HepG2 (cell line): Measurements from ENCODE around the gene PRR36. TPM values are rescaled to one million over a fixed set of nuclear protein-coding genes. Genes with fewer than 3 reads are reported as not detected.

ENCODE experiments used
- ATRX ChIP-seq: sonication (generic); formaldehyde crosslinking; IDR thresholded peaks from 2 replicates; pipeline ENCODE4 v1.4.0; 2020; ENCODE audit warnings: missing genetic modification reagents, borderline replicate concordance
- BCL3 ChIP-seq: sonication (generic); formaldehyde crosslinking; IDR thresholded peaks from 2 replicates; pipeline ENCODE4 v1.5.1; 2020; ENCODE audit warnings: mild to moderate bottlenecking, missing genetic modification reagents, moderate library complexity
- EEA1 ChIP-seq: sonication (generic); formaldehyde crosslinking; IDR thresholded peaks from 2 replicates; pipeline ENCODE4 v1.5.1; 2020; ENCODE audit warnings: mild to moderate bottlenecking, missing genetic modification reagents, borderline replicate concordance
- EP300 ChIP-seq, 3 experiments: sonication (generic) in 1 of 3; formaldehyde crosslinking in 1 of 3; IDR thresholded peaks; 2 replicates each; pipeline versions ENCODE4 v1.5.1 to v1.6.1; 2011 to 2020; ENCODE audit warnings: low read depth in 2 of 3, low read length in 2 of 3, borderline replicate concordance in 1 of 3, improper control_type of control experiment in 1 of 3, mild to moderate bottlenecking in 1 of 3, missing genetic modification reagents in 1 of 3, moderate library complexity in 1 of 3
- GATAD2A ChIP-seq: IDR thresholded peaks from 2 replicates; pipeline ENCODE4 v1.6.1; 2016
- HHEX ChIP-seq: IDR thresholded peaks from 2 replicates; pipeline ENCODE4 v1.6.1; 2016; ENCODE audit warnings: control low read depth
- IKZF4 ChIP-seq: sonication (generic); formaldehyde crosslinking; IDR thresholded peaks from 2 replicates; pipeline ENCODE4 v1.5.1; 2020; ENCODE audit warnings: borderline replicate concordance, mild to moderate bottlenecking, low read depth, missing genetic modification reagents; ENCODE audit errors: not compliant biosample characterization
- KDM3A ChIP-seq: IDR thresholded peaks from 2 replicates; pipeline ENCODE4 v1.6.1; 2018; ENCODE audit warnings: low read depth, missing compliant biosample characterization
- KDM5A ChIP-seq: fragments of 200-600 bp; sonication (generic); IDR thresholded peaks from 2 replicates; pipeline ENCODE4 v1.7.0; 2018; ENCODE audit warnings: antibody characterized with exemption, mild to moderate bottlenecking, low read length, borderline replicate concordance
- MYC ChIP-seq: sonication (generic); formaldehyde crosslinking; IDR thresholded peaks from 2 replicates; pipeline ENCODE4 v1.9.0; 2021; ENCODE audit warnings: missing genetic modification reagents, borderline replicate concordance
- NBN ChIP-seq: fragments of 450-650 bp; conservative IDR thresholded peaks from 2 replicates; pipeline ENCODE4 v1.6.1; 2017
- NFYB ChIP-seq: sonication (generic); formaldehyde crosslinking; IDR thresholded peaks from 2 replicates; pipeline ENCODE4 v1.4.0; 2020; ENCODE audit warnings: missing genetic modification reagents
- PITX1 ChIP-seq: sonication (generic); formaldehyde crosslinking; IDR thresholded peaks from 2 replicates; pipeline ENCODE4 v1.5.1; 2020; ENCODE audit warnings: mild to moderate bottlenecking, missing genetic modification reagents
- POLR2A ChIP-seq, 2 experiments: IDR thresholded peaks; 2 replicates each; pipeline ENCODE4 v1.6.1; 2011; ENCODE audit warnings: low read depth in 2 of 2, low read length in 2 of 2, mild to moderate bottlenecking in 1 of 2, moderate library complexity in 1 of 2; ENCODE audit not compliant: insufficient read depth in 1 of 2
- RAD21 ChIP-seq: fragments of 450-650 bp; formaldehyde crosslinking; IDR thresholded peaks from 2 replicates; pipeline ENCODE4 v1.5.0; 2020; ENCODE audit warnings: mild to moderate bottlenecking
- RBM22 ChIP-seq: fragments of 200-400 bp; formaldehyde crosslinking; optimal IDR thresholded peaks from 2 replicates; pipeline ENCODE3; 2017; ENCODE audit warnings: mild to moderate bottlenecking, low read length, moderate library complexity
- SIN3B ChIP-seq: fragments of 150-350 bp; IDR thresholded peaks from 2 replicates; pipeline ENCODE4 v1.6.1; 2014; ENCODE audit warnings: low read length
- SMYD3 ChIP-seq: sonication (generic); formaldehyde crosslinking; IDR thresholded peaks from 2 replicates; pipeline ENCODE4 v1.8.1; 2023; ENCODE audit warnings: mild to moderate bottlenecking, missing genetic modification reagents
- SNAPC5 ChIP-seq: sonication (generic); formaldehyde crosslinking; IDR thresholded peaks from 2 replicates; pipeline ENCODE4 v1.8.1; 2023; ENCODE audit warnings: mild to moderate bottlenecking, missing genetic modification reagents, borderline replicate concordance
- TBX3 ChIP-seq: fragments of 450-650 bp; IDR thresholded peaks from 2 replicates; pipeline ENCODE4 v1.6.1; 2017; ENCODE audit warnings: antibody characterized with exemption, mild to moderate bottlenecking, inconsistent platforms, borderline replicate concordance
- TCF12 ChIP-seq, 2 experiments: fragments of 450-650 bp in 1 of 2; sonication (generic) in 1 of 2; formaldehyde crosslinking in 1 of 2; IDR thresholded peaks; 2 replicates each; pipeline versions ENCODE4 v1.6.1 to v1.8.0; 2017 to 2022; ENCODE audit warnings: antibody characterized with exemption in 1 of 2, mild to moderate bottlenecking in 1 of 2, missing genetic modification reagents in 1 of 2, moderate library complexity in 1 of 2
- WIZ ChIP-seq: sonication (generic); formaldehyde crosslinking; IDR thresholded peaks from 2 replicates; pipeline ENCODE4 v1.5.1; 2020; ENCODE audit warnings: mild to moderate bottlenecking, missing genetic modification reagents
- ZKSCAN1 ChIP-seq: fragments of 150-350 bp; IDR thresholded peaks from 2 replicates; pipeline ENCODE4 v1.6.1; 2014; ENCODE audit warnings: low read length
- ZNF333 ChIP-seq: sonication (generic); formaldehyde crosslinking; IDR thresholded peaks from 2 replicates; pipeline ENCODE4 v1.4.0; 2020; ENCODE audit warnings: mild to moderate bottlenecking, missing genetic modification reagents, borderline replicate concordance
- ZNF558 ChIP-seq: sonication (generic); formaldehyde crosslinking; IDR thresholded peaks from 2 replicates; pipeline ENCODE4 v1.9.0; 2022; ENCODE audit warnings: mild to moderate bottlenecking, missing genetic modification reagents, borderline replicate concordance
- ZNF7 ChIP-seq: IDR thresholded peaks from 2 replicates; pipeline ENCODE4 v1.6.1; 2016; ENCODE audit warnings: missing biosample characterization, missing genetic modification reagents
- ZNF709 ChIP-seq: sonication (generic); formaldehyde crosslinking; IDR thresholded peaks from 2 replicates; pipeline ENCODE4 v1.5.0; 2020; ENCODE audit warnings: mild to moderate bottlenecking, missing genetic modification reagents
- ZNF75D ChIP-seq: sonication (generic); formaldehyde crosslinking; IDR thresholded peaks from 2 replicates; pipeline ENCODE4 v1.8.1; 2023; ENCODE audit warnings: missing genetic modification reagents, mild to moderate bottlenecking, borderline replicate concordance
- ZNF83 ChIP-seq: sonication (generic); formaldehyde crosslinking; IDR thresholded peaks from 2 replicates; pipeline ENCODE4 v1.4.0; 2020; ENCODE audit warnings: missing genetic modification reagents, mild to moderate bottlenecking, borderline replicate concordance
- ZSCAN12 ChIP-seq: sonication (generic); formaldehyde crosslinking; IDR thresholded peaks from 2 replicates; pipeline ENCODE4 v1.9.0; 2021; ENCODE audit warnings: mild to moderate bottlenecking, missing genetic modification reagents
- polyA plus RNA-seq, 8 experiments: library from polyadenylated mRNA; depleted of rRNA in 3 of 8; stranded (reverse) in 7 of 8; unstranded in 1 of 8; fragments of >200 nt; fragmentation: Illumina TruSeq in 4 of 8; extraction: Trizol in 4 of 8; gene quantifications; 2 replicates each; pipeline versions ENCODE4 v1.2.1 to v1.2.3, GENCODE V29; 2011 to 2016; ENCODE audit warnings: low read depth in 4 of 8, missing spikeins in 1 of 8, mixed read lengths in 1 of 8; ENCODE audit not compliant: insufficient read depth in 1 of 8
- total RNA-seq, 5 experiments: library from RNA; depleted of rRNA; stranded (reverse); fragments of >200 nt; fragmentation: Illumina TruSeq; extraction: Trizol; gene quantifications; 2 replicates each; pipeline ENCODE4 v1.2.3, GENCODE V29; 2016; ENCODE audit warnings: low read depth in 1 of 5
- TF ChIP-seq, protein P1 (sequence below): IDR thresholded peaks from 2 replicates; pipeline ENCODE4 v1.6.1; 2016; ENCODE audit warnings: mild to moderate bottlenecking, missing biosample characterization, missing genetic modification reagents

Gene PRR36
- total and polyA plus RNA-seq, 2 of the 13 experiments (the other 11 are each of a cell fraction or from before 2014, with no cell fraction given) = 0.07 to 0.17 TPM

- TF ChIP-seq BCL3 (CRISPR knock-in tag) (no peak), SIN3B (no peak), TBX3 (no peak), NBN (no peak), GATAD2A (CRISPR knock-in tag) (no peak; the same call in 1 of the 2 replicates), PITX1 (CRISPR knock-in tag) (no peak), SNAPC5 (CRISPR knock-in tag) (no peak), ATRX (CRISPR knock-in tag) (no peak), POLR2A (IDR thresholded peaks at IDR 0.05; ENCODE audit: insufficient read depth in 1 of 2, low read depth in 2 of 2, low read length in 2 of 2) (peak in 1 of 2 experiments; percentile 73; a peak in 2 of 4 replicates), KDM3A (peak; percentile 47; the same call in 1 of the 2 replicates), ZNF7 (no peak), MYC (CRISPR knock-in tag) (peak; percentile 57; the same call in 1 of the 2 replicates), RBM22 (no peak), TCF12 (IDR thresholded peaks at IDR 0.05) (no peak), TCF12 (CRISPR knock-in tag; IDR thresholded peaks at IDR 0.05) (no peak), ZNF83 (CRISPR knock-in tag) (no peak), ZKSCAN1 (no peak), HHEX (CRISPR knock-in tag) (no peak), ZNF558 (CRISPR knock-in tag) (peak; percentile 68; the same call in 1 of the 2 replicates), ZSCAN12 (CRISPR knock-in tag) (no peak), EEA1 (no peak), EP300 (IDR thresholded peaks at IDR 0.05; ENCODE audit: low read depth in 2 of 2, low read length in 2 of 2) (peak in 1 of 2 experiments; percentile 37; a peak in 1 of 4 replicates), EP300 (CRISPR knock-in tag; IDR thresholded peaks at IDR 0.05; ENCODE audit: borderline replicate concordance) (no peak), ZNF333 (no peak), WIZ (CRISPR knock-in tag) (no peak), ZNF75D (no peak), IKZF4 (no peak), SMYD3 (CRISPR knock-in tag) (no peak), NFYB (no peak; the same call in 1 of the 2 replicates), KDM5A (no peak), RAD21 (CRISPR knock-in tag) (no peak), ZNF709 (CRISPR knock-in tag) (no peak)
- TF ChIP-seq, protein P1, sequence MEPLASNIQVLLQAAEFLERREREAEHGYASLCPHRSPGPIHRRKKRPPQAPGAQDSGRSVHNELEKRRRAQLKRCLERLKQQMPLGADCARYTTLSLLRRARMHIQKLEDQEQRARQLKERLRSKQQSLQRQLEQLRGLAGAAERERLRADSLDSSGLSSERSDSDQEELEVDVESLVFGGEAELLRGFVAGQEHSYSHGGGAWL (CRISPR knock-in tag) = no peak
These were observed 44.6 kb upstream of the PRR36 start (continued) for GRCh38 chr19:7918615-7919421.
